NB4 (cell line): ENCODE results near the gene GPR39.

ENCODE experiments used
- CTCF ChIP-seq: IDR thresholded peaks from one replicate; pipeline ENCODE4 v1.5.1; 2012; ENCODE audit warnings: low read depth, low read length
- MYC ChIP-seq: IDR thresholded peaks from 2 replicates; pipeline ENCODE4 v1.6.1; 2011; ENCODE audit warnings: low read depth, low read length
- POLR2A ChIP-seq: IDR thresholded peaks from 2 replicates; pipeline ENCODE4 v1.6.1; 2011; ENCODE audit warnings: mild to moderate bottlenecking; ENCODE audit not compliant: insufficient read length; ENCODE audit errors: extremely low read depth

- no peak for TF ChIP-seq CTCF
- no peak for TF ChIP-seq POLR2A
- TF ChIP-seq MYC: no peak
Observed at GRCh38 chr2:132633635-132634034, 217.0 kb downstream of the GPR39 start.
